Activated CD4-positive, CD25-positive, alpha-beta regulatory T cell treated with anti-CD3 and anti-CD28 coated beads, Interleukin-2, amount 50 U/mL, for 16 hours (primary cell): ENCODE measurements around the gene NBPF3.
"Not testable (repeated sequence)": the region's sequence is repeated elsewhere in the genome, so short reads cannot be mapped to it uniquely, and the experiment has no call there.

ENCODE experiments used
- DNase-seq: peaks from one replicate; pipeline ENCODE4 v3.0.0-alpha.2; 2020; ENCODE audit warnings: low read depth, low spot score

NBPF3 gene

DNA sequence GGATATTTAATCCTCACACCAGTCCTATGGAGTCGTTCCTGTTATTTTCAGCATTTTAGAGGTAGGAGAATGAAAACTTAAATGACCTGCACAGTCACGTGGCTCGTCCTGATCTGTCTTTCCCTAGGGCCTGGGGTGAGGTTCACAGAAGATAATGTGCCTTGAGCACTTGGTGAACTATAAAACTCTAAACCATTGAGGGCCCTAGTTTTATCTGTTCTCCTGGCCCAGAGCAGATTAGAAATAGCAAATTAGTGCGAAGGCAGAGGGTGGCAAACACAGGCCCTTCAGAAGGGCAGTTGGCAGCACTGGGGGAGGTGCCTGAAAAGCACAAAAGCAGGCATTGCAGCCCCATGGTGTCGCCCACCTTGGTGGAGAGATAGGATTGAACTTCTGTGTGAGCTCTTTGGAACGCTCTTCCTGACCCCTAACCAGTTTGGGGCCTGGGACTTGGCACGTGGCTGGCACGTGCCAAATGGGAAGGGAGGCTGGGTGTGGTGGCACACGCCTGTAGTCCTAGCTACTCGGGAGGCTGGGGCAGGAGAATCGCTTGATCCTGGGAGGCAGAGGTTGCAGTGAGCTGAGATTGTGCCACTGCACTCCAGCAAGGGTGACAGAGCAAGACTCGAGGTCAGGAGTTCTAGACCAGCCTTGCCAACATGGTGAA is 1.2 kb upstream of the NBPF3 start:
- DNase-seq = not testable (repeated sequence)

DNA sequence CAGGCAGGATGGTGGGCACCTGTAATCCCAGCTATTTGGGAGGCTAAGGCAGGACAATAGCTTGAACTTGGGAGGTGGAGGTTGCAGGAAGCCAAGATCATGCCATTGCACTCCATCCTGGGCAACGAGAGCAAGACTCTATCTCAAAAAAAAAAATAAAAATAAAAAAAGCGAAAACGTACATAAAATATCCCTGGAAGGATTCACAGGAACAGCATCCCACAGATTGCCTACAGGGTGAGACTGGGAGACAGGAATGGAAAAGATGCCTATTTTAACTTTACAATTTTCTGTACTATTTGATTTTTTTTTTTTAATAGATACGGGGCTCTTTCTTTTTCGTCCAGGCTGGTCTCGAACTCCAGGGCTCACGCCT is 604 bp upstream of the NBPF3 start:
- no peak for DNase-seq

- DNase-seq = not testable (repeated sequence)
These were observed 741 bp downstream of the NBPF3 start for GRCh38 chr1:21440630-21441125.

GRCh38 chr1:21446647-21447046 is 6.7 kb downstream of the NBPF3 start:
- not testable (repeated sequence) for DNase-seq

GRCh38 chr1:21447311-21447710 is 7.4 kb downstream of the NBPF3 start:
- DNase-seq = no peak

- DNase-seq = no peak
These were observed 10.0 kb downstream of the NBPF3 start for GRCh38 chr1:21449906-21450305.

- DNase-seq = no peak
These were observed 11.3 kb downstream of the NBPF3 start for GRCh38 chr1:21451212-21451611.

- DNase-seq = no peak
These were observed 12.1 kb downstream of the NBPF3 start for GRCh38 chr1:21451981-21452411.

- DNase-seq = not testable (repeated sequence)
These were observed 14.2 kb downstream of the NBPF3 start for GRCh38 chr1:21453964-21454614.

GRCh38 chr1:21454904-21455303 is 15.0 kb downstream of the NBPF3 start:
- DNase-seq = not testable (repeated sequence)

DNA sequence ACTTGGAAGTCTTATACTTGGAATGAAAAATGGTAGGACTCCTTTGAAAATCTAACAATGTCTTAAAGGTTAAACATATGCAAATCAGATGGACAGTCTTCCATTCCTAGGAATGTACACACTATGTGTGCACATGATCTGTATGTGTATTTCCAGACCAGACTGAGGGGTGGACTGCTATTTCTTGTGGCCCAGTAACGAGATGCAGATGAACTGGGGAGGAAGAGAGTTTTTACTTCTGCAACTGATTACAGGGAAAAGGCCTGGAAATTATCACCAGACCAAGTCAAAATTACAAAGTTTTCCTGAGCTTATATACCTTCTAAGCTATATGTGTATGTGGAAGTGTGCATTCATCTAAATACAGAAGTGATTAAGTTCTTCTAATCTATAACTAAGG is 17.7 kb downstream of the NBPF3 start:
- DNase-seq = no peak

DNA sequence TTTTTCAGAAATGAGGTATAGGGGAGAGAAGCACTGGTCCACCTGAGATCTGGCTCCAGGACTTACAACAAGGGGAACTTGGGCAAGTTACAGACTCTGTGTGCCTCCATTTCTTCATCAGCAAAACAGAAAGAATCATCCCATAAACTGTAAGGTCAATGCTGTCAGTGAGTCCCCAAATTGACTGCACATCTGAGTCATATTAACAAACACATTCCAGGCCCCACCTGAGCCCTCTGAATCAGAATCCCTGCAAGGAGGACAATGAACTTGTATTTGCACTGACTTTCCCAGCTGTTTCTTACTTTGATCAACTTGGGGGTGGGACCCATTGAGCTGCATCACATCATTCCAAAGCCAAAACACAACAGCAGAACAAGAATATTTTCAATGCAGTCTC is 25.2 kb downstream of the NBPF3 start:
- not testable (repeated sequence) for DNase-seq

- not testable (repeated sequence) for DNase-seq
These were observed 28.0 kb downstream of the NBPF3 start for GRCh38 chr1:21467946-21468345.

DNA sequence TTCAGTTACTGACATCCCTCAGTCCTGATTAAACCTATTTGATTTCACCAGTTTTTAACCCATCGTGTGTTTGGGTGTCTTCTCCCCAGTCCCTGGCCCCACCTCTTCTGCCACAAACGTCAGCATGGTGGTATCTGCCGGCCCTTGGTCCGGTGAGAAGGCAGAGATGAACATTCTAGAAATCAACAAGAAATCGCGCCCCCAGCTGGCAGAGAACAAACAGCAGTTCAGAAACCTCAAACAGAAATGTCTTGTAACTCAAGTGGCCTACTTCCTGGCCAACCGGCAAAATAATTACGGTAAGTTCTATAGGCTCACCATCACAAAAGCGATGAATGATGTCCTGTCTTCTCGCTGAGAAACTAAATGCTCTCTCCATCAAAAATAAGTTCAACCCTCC is 28.7 kb downstream of the NBPF3 start:
- no peak for DNase-seq

DNA sequence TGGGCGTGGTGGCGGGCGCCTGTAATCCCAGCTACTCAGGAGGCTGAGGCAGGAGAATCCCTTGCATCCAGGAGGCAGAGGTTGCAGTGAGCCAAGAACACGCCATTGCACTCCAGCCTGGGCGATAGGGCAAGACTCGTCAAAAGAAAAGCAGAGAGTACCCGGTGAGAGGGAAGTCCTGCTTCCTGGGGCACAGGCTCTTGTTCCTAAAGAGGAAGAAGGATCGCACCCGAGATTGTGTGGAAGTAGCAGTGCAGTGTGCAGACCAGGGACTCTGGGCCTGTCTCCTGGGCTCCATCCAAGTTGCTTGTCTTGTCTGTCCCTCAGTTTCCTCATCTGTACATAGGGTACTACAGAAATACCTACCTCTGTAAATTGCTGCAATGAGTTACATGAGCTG is 29.6 kb downstream of the NBPF3 start:
- DNase-seq = no peak

- no peak for DNase-seq
These were observed 32.9 kb downstream of the NBPF3 start for GRCh38 chr1:21472861-21473260.

DNA sequence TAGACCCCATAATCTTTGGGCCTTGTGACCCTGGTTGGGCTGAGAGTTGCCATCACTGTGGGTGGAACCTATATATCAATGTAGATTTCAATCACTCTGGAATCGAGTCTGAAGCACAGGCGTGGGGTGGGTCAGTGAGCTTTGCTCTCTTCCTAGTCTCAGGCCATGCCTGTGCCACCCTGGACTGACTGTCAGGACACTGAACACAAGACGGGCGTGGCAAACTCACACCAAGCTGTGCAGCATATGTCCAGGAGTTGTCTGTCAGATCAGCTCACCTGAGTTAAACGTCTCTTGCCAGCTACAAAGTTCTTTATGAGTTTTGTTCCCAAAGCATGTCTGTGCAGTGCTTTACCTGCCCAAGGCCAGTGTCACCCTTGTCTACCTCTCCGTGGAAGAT is 38.4 kb downstream of the NBPF3 start:
- no peak for DNase-seq

- not testable (repeated sequence) for DNase-seq
These were observed 43.9 kb downstream of the NBPF3 start for GRCh38 chr1:21483881-21484280.

- DNase-seq = no peak
These were observed 49.2 kb downstream of the NBPF3 start for GRCh38 chr1:21489146-21489545.

DNA sequence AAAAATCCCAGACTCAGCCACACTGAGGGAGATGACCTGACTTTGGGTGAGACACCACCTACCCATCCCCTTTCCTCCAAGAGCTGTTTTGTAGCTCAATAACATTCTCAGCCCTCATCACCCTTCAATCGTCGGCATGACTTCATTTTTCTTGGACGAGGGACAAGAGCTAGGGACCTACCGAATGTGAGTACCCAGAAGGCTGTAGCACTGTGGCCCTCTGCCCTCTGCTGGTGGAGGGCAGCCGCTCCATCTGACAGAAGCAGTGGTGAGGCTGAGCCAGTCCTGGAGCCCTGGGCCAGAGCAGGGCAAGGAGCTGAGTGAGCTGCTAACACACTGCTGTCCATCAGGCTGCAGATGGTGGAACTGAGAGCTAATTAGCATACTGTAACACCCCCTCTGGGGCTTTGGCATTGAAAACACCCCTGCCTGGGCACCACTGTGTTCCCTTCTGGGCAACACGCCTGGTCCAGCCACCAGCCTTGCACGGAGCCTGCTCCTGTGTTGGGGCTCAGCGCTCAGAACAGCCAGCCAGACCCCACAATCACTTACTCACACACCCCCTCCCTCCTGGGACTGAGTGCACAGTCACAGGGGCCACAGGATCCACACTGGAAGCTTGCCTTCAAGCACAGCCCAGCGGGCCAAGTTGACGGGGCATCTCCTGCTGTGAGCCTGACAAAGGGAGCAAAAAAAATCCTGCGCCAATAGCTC is 51.0 kb downstream of the NBPF3 start:
- DNase-seq = no peak

GRCh38 chr1:21491488-21492355 is 51.8 kb downstream of the NBPF3 start:
- DNase-seq = no peak

DNA sequence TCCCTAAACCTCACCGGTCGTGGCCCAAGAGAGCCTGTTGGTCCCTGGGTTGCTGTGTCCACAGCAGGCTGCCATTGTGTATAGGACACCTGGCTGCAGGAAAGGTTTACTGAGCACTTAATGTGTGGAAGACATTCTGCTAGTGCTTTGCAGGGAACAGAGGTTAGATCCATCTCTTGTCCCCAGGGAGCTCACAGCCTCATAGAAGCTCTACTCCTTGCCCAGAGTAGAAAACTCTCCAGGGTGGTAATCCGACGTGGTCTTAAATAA is 52.4 kb downstream of the NBPF3 start:
- DNase-seq = no peak
